ENCODE results near the gene SLC9A7.
A peak's percentile ranks its signal among the peaks of the same experiment; 100 is the strongest.

The SLC9A7 gene

DNA sequence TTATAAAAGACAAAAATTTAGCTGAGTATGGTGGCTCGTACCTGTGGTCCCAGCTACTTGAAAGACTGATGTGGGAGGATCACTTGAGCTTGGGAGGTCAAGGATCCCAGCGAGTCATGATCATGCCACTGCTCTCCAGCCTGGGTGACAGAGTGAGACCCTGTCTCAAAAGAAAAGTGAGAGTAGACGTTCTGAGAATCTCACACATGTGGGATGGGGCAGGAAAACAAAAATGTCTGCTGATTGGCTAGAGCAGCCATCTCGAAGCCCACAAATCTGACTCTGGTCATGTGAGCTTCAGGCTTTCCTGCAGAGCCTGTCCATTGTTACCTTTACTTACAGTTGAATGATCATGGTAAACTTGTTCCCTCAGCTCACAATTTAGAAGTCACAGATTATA, 23.1 kb upstream of the SLC9A7 start:
- no peak overlapping the region for H3K4me2 ChIP-seq (ENCODE audit: low read length)
- no peaks in the 10 kb centered on the region for H3K27me3 ChIP-seq (ENCODE audit: control insufficient read depth, insufficient read depth, low read length)
- no peak overlapping the region for H2AFZ ChIP-seq
- TF ChIP-seq, protein P1, sequence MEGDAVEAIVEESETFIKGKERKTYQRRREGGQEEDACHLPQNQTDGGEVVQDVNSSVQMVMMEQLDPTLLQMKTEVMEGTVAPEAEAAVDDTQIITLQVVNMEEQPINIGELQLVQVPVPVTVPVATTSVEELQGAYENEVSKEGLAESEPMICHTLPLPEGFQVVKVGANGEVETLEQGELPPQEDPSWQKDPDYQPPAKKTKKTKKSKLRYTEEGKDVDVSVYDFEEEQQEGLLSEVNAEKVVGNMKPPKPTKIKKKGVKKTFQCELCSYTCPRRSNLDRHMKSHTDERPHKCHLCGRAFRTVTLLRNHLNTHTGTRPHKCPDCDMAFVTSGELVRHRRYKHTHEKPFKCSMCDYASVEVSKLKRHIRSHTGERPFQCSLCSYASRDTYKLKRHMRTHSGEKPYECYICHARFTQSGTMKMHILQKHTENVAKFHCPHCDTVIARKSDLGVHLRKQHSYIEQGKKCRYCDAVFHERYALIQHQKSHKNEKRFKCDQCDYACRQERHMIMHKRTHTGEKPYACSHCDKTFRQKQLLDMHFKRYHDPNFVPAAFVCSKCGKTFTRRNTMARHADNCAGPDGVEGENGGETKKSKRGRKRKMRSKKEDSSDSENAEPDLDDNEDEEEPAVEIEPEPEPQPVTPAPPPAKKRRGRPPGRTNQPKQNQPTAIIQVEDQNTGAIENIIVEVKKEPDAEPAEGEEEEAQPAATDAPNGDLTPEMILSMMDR (IDR thresholded peaks at IDR 0.05): no peak
- no peaks in the 10 kb centered on the region for H3K36me3 ChIP-seq (ENCODE audit: control insufficient read depth, insufficient read depth, low read length)
- no peaks in the 10 kb centered on the region for H3K79me2 ChIP-seq
- H3K9me3 ChIP-seq (ENCODE audit: control insufficient read depth, low read length): no peaks in the 10 kb centered on the region
- no peak overlapping the region for H3K4me3 ChIP-seq (ENCODE audit: low read depth, low read length)
- no peak overlapping the region for H3K9ac ChIP-seq
- H3K27ac ChIP-seq: no peak overlapping the region
- peaks cover 4% of the 10 kb centered on the region for H3K4me1 ChIP-seq

DNA sequence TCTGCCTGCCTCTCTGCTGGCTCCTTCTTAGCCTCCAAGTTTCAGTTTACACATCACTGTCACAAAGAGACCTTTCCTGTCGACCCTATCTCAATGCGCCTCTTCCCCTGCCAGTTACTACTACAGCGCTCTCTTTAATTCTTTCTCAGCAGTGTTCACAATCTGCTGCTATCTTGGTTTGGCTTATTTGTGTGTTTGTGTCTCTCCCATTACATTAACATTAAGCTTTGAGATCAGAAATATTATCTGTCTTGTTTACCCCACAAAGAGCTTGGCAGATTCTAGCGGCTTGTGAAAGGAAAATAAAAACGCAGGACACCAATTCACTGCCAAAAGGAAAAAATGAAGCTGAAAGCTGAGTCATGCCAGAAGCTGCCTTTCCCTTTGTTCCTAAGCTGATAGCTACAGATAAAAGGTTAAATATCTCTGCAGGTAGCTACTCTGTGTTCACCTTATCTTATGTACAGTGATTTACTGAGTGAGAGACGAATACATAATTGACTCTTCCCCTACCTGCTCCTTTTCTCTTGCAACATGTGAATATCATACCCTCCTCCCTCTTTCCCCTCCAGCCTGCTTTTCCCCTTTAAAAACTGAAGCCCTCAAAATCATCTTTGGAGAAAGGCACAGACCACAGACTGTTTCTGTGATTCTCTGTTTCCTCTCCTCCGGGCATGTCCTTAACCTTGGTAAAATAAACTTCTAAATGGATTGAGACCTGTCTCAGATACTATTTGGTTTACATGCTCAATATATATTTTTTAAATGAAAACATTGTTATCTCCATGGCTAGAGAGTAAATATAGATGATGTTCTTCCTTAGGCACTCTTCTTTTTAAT, 19.3 kb upstream of the SLC9A7 start:
- Histone ChIP-seq H3K4me3 (ENCODE audit: low read depth, low read length) (no peak overlapping the region), H3K27ac (no peak overlapping the region)

DNA sequence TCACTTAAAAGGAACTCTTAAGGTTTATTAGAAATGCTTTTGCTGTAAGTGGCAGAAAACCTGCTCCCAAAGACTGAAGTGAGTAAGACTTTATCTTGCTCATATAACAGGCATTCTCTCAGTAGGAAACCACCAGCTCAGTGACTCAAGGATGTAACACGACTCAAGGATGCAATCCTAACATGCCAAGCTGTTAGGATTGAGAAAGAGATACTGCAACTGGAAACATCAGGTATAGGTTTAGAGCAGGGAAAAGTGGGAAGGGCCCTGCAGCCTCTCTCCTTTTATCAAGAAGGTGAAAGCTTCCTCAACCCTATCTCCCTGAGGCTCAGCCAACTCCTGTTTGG, 11.9 kb upstream of the SLC9A7 start:
- H3K36me3 ChIP-seq (ENCODE audit: control insufficient read depth, insufficient read depth, low read length): no peaks in the 10 kb centered on the region
- no peak overlapping the region for H3K4me3 ChIP-seq (ENCODE audit: low read depth, low read length)
- H3K4me1 ChIP-seq: no peaks in the 10 kb centered on the region
- no peak overlapping the region for H3K27ac ChIP-seq
- H3K9me3 ChIP-seq (ENCODE audit: control insufficient read depth, low read length): no peaks in the 10 kb centered on the region
- H3K9ac ChIP-seq: no peak overlapping the region
- H3K79me2 ChIP-seq: no peaks in the 10 kb centered on the region
- H2AFZ ChIP-seq: no peak overlapping the region
- no peaks in the 10 kb centered on the region for H3K27me3 ChIP-seq (ENCODE audit: control insufficient read depth, insufficient read depth, low read length)
- no peak overlapping the region for H3K4me2 ChIP-seq (ENCODE audit: low read length)
- TF ChIP-seq, protein P1 (IDR thresholded peaks at IDR 0.05): no peak

More for the DNA sequence above, 19.3 kb upstream of the SLC9A7 start:
- H3K79me2 ChIP-seq: no peaks in the 10 kb centered on the region
- peak overlapping the region; percentile 22 for H2AFZ ChIP-seq
- H3K4me1 ChIP-seq: peaks cover 4% of the 10 kb centered on the region
- TF ChIP-seq, protein P1 (IDR thresholded peaks at IDR 0.05): no peak
- no peaks in the 10 kb centered on the region for H3K9me3 ChIP-seq (ENCODE audit: control insufficient read depth, low read length)
- no peaks in the 10 kb centered on the region for H3K36me3 ChIP-seq (ENCODE audit: control insufficient read depth, insufficient read depth, low read length)
- no peaks in the 10 kb centered on the region for H3K27me3 ChIP-seq (ENCODE audit: control insufficient read depth, insufficient read depth, low read length)
- H3K4me2 ChIP-seq (ENCODE audit: low read length): no peak overlapping the region
- H3K9ac ChIP-seq: no peak overlapping the region

DNA sequence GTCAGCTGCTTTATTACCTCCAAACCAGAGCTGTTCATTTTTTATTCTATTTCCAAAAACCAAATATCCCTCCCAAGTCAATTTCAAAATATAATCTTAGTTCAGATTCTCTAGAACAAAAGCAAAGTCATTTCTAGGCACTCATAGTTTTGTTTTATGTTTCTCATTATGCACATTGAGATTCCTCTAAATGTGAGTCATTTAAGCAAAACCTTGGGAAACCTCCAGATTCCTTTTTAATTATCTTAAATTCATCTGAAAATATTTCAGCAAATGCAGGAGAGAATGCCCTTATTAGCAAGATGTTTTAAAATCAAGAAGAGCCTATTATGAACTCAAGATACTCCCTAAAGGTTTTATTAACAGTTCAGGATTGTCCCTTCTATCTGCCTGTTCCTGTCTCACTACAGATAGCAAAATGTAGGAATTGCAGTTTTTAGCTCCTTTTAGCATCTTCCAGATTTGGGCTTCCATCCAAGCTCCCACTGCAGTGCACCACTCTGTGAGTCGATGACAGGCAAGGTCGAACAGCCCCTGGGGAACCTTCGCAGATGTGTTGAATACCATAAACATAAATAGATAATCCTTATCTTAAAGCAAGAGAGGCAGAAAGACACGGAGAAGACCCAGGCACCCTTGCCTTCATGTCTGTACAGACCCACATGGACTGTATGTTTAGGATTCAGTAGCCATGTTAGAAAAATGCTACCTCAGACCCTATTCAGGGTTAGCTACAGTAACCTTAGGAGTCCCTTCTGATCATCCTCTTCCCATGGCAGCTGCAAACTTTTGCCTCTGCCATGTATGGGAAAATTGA, 11.3 kb upstream of the SLC9A7 start:
- Histone ChIP-seq H3K79me2 (no peaks in the 10 kb centered on the region), H3K27ac (no peak overlapping the region), H3K36me3 (ENCODE audit: control insufficient read depth, insufficient read depth, low read length) (no peaks in the 10 kb centered on the region), H3K9me3 (ENCODE audit: control insufficient read depth, low read length) (no peaks in the 10 kb centered on the region), H3K4me2 (ENCODE audit: low read length) (no peak overlapping the region), H3K4me3 (ENCODE audit: low read depth, low read length) (no peak overlapping the region), H3K4me1 (no peaks in the 10 kb centered on the region), H3K27me3 (ENCODE audit: control insufficient read depth, insufficient read depth, low read length) (no peaks in the 10 kb centered on the region), H3K9ac (no peak overlapping the region), H2AFZ (no peak overlapping the region)
- TF ChIP-seq, protein P1 (IDR thresholded peaks at IDR 0.05): no peak

All from parathyroid adenoma (tissue), 2 donors.